Measurements from ENCODE around the gene MIDN. TPM values are rescaled to one million over a fixed set of nuclear protein-coding genes. Genes with fewer than 3 reads are reported as not detected.
"Not testable (repeated sequence)": the region's sequence is repeated elsewhere in the genome, so short reads cannot be mapped to it uniquely, and the experiment has no call there.

The MIDN gene
- total RNA-seq (2014; rRNA removed; shearing (Covaris generic)) (9.4 and 18.5 TPM in 2 replicates), polyA plus RNA-seq (2016; fragmentation: Nextera tagmentation; extraction: Ambion mirVana) (3.1 and 4.0 TPM in 2 replicates)

DNA sequence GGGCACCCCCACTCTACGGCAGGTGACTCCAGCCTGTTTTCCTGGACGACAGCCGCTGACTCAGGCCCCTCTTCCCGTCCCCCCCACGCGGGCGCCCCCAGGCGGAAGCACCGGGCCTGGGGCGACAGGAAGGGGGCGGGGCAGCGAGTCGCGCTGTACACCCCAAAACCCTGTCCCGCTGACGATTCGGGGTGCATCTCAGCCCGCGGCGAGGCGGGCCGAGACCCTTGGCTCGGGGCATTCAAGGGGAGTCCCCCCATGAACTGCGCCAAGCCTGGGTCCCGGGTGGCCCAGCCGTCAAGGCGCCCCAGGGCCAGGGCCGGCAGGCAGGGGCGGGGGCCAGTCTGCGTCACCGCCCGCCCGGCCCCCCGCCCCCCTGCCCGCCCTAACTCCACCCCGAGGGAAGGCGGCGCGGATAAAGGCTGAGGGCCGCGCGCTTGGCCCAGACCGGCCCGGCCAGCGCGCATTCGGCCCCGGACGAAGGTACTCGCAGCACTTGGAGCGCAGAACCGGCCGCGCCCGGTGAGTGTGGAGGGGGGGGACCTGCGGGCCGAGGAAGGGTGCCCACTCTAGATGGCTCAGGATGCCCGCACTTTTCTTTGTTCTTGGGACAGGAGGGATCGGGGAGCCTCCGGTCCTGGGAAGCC, at the start of gene MIDN:
Gene MIDN (plus strand): TSS at position 445 of the 647 bp plus-strand sequence. CDS start 1,714 bp downstream, outside the sequence.
- TF ChIP-seq EZH2phosphoT487 (IDR thresholded peaks at IDR 0.05; ENCODE audit: insufficient read depth, low read depth) (no peak), EZH2 (IDR thresholded peaks at IDR 0.05; ENCODE audit: insufficient read depth, poor library complexity, severe bottlenecking) (no peak)
- peak; percentile 96 for DNase-seq
- in situ Hi-C loops (cut with MboI) = no loop called here
- peak within 1 kb of the TSS; percentile 98 for H3K27ac ChIP-seq
- peaks cover 15% of the 10 kb centered on the region for H3F3A ChIP-seq (ENCODE audit: insufficient read depth)
- H3K9me3 ChIP-seq (ENCODE audit: low read depth) = no peaks in the 10 kb centered on the region
- H3K9me2 ChIP-seq (ENCODE audit: insufficient read depth) = no peaks in the 10 kb centered on the region
- H3K27me3 ChIP-seq (replicated peaks; ENCODE audit: insufficient read depth) = no peaks in the 10 kb centered on the region
- peak within 1 kb of the TSS; percentile 99 for H3K9ac ChIP-seq
- H3K36me3 ChIP-seq (ENCODE audit: low read depth) = peaks cover 8% of the 10 kb centered on the region; the same call in 1 of the 2 replicates
- H3K4me2 ChIP-seq (ENCODE audit: unreplicated experiment) = peak within 1 kb of the TSS; percentile 60
- peaks cover 21% of the 10 kb centered on the region for H3K4me1 ChIP-seq (ENCODE audit: insufficient read depth)
- H2AFZ ChIP-seq = no peak within 1 kb of the TSS
- H3K4me3 ChIP-seq = peak within 1 kb of the TSS; percentile 88
- WGBS, 2 experiments (ENCODE audit: low coverage in 1 of 2, low lambda C conversion rate in 2 of 2, missing lambda C conversion rate in 2 of 2) = 2 to 3% methylated on average over 32 to 39 of the region's 60 CpGs
- H3K79me2 ChIP-seq (ENCODE audit: insufficient read depth) = peaks cover 33% of the 10 kb centered on the region
- H4K20me1 ChIP-seq (ENCODE audit: insufficient read depth) = no peaks in the 10 kb centered on the region

DNA sequence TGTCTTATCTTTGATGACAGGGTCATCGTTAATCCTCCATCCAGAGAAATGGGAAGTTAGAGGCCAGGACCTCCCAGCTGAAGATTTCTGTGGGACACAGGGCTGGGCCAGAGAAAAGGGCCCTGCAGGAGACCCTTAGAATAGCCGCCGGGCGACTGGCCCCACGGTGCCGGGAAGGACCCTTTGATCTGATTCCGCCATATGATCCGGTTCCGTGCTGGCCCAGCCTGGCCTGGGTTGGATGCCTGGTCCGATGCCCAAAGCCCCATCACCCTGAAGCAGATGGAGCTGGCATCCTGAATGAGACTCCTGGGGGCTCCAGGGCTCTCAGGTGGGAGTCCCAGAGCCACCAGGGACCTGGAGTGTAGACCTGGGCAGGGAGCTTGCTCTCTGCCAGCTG, 48.9 kb upstream of the MIDN start:
- Histone ChIP-seq H3K4me3 (no peak overlapping the region), H3K27ac (no peak overlapping the region), H3K36me3 (ENCODE audit: low read depth) (no peaks in the 10 kb centered on the region), H2AFZ (no peak overlapping the region), H3K9me2 (ENCODE audit: insufficient read depth) (no peaks in the 10 kb centered on the region), H3K9me3 (ENCODE audit: low read depth) (no peaks in the 10 kb centered on the region), H3K9ac (no peak overlapping the region), H3K4me1 (ENCODE audit: insufficient read depth) (no peaks in the 10 kb centered on the region), H3K4me2 (ENCODE audit: unreplicated experiment) (no peak overlapping the region), H3F3A (ENCODE audit: insufficient read depth) (peaks cover 12% of the 10 kb centered on the region), H3K79me2 (ENCODE audit: insufficient read depth) (no peaks in the 10 kb centered on the region), H3K27me3 (replicated peaks; ENCODE audit: insufficient read depth) (no peaks in the 10 kb centered on the region), H4K20me1 (ENCODE audit: insufficient read depth) (no peaks in the 10 kb centered on the region)
- DNase-seq = no peak
- TF ChIP-seq EZH2phosphoT487 (IDR thresholded peaks at IDR 0.05; ENCODE audit: insufficient read depth, low read depth) = no peak
- 88 to 92% methylated on average over 9 to 10 of the region's 10 CpGs for WGBS, 2 experiments (ENCODE audit: low coverage in 1 of 2, low lambda C conversion rate in 2 of 2, missing lambda C conversion rate in 2 of 2)
- in situ Hi-C loops (cut with MboI) = no loop called here

DNA sequence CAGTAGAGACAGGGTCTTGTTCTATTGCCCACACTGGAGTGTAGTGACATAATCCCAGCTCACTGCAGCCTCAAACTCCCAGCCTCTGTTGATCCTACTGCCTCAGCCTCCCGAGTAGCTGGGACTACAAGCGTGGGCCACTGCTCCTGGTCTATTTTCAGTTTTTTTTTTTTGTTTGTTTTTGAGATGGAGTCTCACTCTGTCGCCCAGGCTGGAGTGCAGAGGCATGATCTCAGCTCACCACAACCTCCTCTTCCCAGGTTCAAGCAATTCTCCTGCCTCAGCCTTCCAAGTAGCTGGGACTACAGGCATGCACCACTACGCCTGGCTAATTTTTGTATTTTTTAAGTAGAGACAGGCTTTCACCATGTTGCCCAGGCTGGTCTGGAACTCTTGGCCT, 47.8 kb upstream of the MIDN start:
- not testable (repeated sequence) for H3K27me3 ChIP-seq (replicated peaks; ENCODE audit: insufficient read depth); H4K20me1 ChIP-seq (ENCODE audit: insufficient read depth); H3K9me2 ChIP-seq (ENCODE audit: insufficient read depth); H3K27ac ChIP-seq; H3K4me1 ChIP-seq (ENCODE audit: insufficient read depth); H3K4me3 ChIP-seq; H3K79me2 ChIP-seq (ENCODE audit: insufficient read depth); H3K9me3 ChIP-seq (ENCODE audit: low read depth); DNase-seq; H2AFZ ChIP-seq; H3K9ac ChIP-seq; H3K36me3 ChIP-seq (ENCODE audit: low read depth); H3K4me2 ChIP-seq (ENCODE audit: unreplicated experiment)
- 78 to 79% methylated on average over 4 of the region's 4 CpGs for WGBS, 2 experiments (ENCODE audit: low coverage in 1 of 2, low lambda C conversion rate in 2 of 2, missing lambda C conversion rate in 2 of 2)
- in situ Hi-C loops (cut with MboI) = loop anchor here (5.0 kb wide), 1 partner anchor 83 kb away; no protein-coding TSS in a partner anchor
- H3F3A ChIP-seq (ENCODE audit: insufficient read depth) = peaks cover 14% of the 10 kb centered on the region

DNA sequence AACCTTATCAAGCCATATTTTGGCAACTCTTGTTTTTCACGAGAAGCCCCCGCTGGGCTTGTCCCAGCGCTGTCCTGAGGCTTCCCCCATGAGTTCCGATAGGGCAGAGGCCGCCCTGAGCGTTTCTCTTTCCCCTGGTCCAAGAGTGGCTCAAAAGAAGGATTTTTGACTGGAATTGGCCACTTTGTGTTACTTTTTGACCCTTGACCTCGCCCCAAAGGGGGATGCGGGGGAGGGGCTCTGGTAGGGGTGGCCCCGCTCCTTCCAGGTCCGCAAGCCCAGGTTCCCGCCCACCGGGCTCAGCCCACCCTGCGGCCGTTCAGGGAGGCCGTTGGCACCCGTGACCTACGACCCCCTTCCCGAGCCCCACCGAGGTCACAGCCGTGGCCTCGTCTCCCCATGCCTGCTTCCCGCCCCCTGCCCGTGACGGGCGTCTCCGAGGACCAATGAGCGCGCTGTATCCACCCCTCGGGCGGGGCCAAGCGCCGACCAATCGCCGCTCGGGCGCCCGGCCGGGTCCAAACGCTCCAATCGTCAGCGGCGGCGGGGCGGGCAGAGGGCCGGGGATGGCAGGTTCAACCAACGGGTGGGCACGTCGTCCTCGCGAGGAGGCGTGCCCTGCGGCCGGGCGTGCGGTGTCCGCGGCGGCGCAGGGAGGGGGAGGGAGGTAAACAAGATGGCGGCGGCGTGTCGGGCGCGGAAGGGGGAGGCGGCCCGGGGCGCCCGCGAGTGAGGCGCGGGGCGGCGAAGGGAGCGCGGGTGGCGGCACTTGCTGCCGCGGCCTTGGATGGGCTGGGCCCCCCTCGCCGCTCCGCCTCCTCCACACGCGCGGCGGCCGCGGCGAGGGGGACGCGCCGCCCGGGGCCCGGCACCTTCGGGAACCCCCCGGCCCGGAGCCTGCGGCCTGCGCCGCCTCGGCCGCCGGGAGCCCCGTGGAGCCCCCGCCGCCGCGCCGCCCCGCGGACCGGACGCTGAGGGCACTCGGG, 43.0 kb upstream of the MIDN start, which contains the start of gene STK11:
Gene STK11 (plus strand): TSS at position 665 of the 986 bp plus-strand sequence. CDS start 1,136 bp downstream, outside the sequence.
- Histone ChIP-seq H3K36me3 (ENCODE audit: low read depth) (no peaks in the 10 kb centered on the region), H3K9me2 (ENCODE audit: insufficient read depth) (no peaks in the 10 kb centered on the region), H3K79me2 (ENCODE audit: insufficient read depth) (peaks cover 43% of the 10 kb centered on the region), H3K4me3 (peak within 1 kb of the TSS; percentile 88), H4K20me1 (ENCODE audit: insufficient read depth) (no peaks in the 10 kb centered on the region), H3K27me3 (replicated peaks; ENCODE audit: insufficient read depth) (no peaks in the 10 kb centered on the region), H2AFZ (peak within 1 kb of the TSS; percentile 65), H3K27ac (peak within 1 kb of the TSS; percentile 64), H3K9ac (peak within 1 kb of the TSS; percentile 83), H3F3A (ENCODE audit: insufficient read depth) (peaks cover 20% of the 10 kb centered on the region), H3K4me1 (ENCODE audit: insufficient read depth) (peaks cover 11% of the 10 kb centered on the region), H3K4me2 (ENCODE audit: unreplicated experiment) (peak within 1 kb of the TSS; percentile 79), H3K9me3 (ENCODE audit: low read depth) (no peaks in the 10 kb centered on the region)
- WGBS, 2 experiments (ENCODE audit: low coverage in 1 of 2, low lambda C conversion rate in 2 of 2, missing lambda C conversion rate in 2 of 2) = 6 to 7% methylated on average over 39 to 56 of the region's 114 CpGs
- in situ Hi-C loops (cut with MboI) = no loop called here
- TF ChIP-seq EZH2 (IDR thresholded peaks at IDR 0.05; ENCODE audit: insufficient read depth, poor library complexity, severe bottlenecking) (no peak), EZH2phosphoT487 (IDR thresholded peaks at IDR 0.05; ENCODE audit: insufficient read depth, low read depth) (no peak)
- DNase-seq = peak; percentile 100

All from GM23248 (cell line).